Measurements from ENCODE around the gene PRAC2.

- TF ChIP-seq CEBPB (IDR thresholded peaks at IDR 0.05) = no peak
- TF ChIP-seq MAX (IDR thresholded peaks at IDR 0.05) = no peak
- no peak for TF ChIP-seq RAD21 (IDR thresholded peaks at IDR 0.05; ENCODE audit: low read depth)
- TF ChIP-seq NFIC (IDR thresholded peaks at IDR 0.05) = no peak
- TF ChIP-seq TAF1 (IDR thresholded peaks at IDR 0.05; ENCODE audit: low read depth) = no peak
- TF ChIP-seq REST (IDR thresholded peaks at IDR 0.05; ENCODE audit: low read depth) = no peak
- no peak for TF ChIP-seq EP300 (IDR thresholded peaks at IDR 0.05; ENCODE audit: borderline replicate concordance)
- TF ChIP-seq CREB1 (IDR thresholded peaks at IDR 0.05; ENCODE audit: low read depth) = no peak
- no peak for TF ChIP-seq FOXM1 (IDR thresholded peaks at IDR 0.05; ENCODE audit: borderline replicate concordance, low read depth)
Observed at GRCh38 chr17:48738803-48739526, 16.0 kb downstream of the PRAC2 start.
